Suppressor macrophage treated with lipopolysaccharide for 4 hours (primary cell): ENCODE results near the gene SORCS1.

Source experiments
- DNase-seq: peaks from one replicate; pipeline ENCODE4 v3.0.0-alpha.2; 2020

The SORCS1 gene

GRCh38 chr10:106714734-106715555, 449.6 kb downstream of the SORCS1 start:
- no peak for DNase-seq

GRCh38 chr10:106713846-106714245, 450.7 kb downstream of the SORCS1 start:
- no peak for DNase-seq

GRCh38 chr10:106712988-106713387, 451.5 kb downstream of the SORCS1 start:
- DNase-seq = peak; percentile 13

GRCh38 chr10:106711313-106711906, 453.1 kb downstream of the SORCS1 start:
- peak; percentile 53 for DNase-seq

GRCh38 chr10:106708506-106708905, 456.0 kb downstream of the SORCS1 start:
- no peak for DNase-seq

- no peak for DNase-seq
Measured at GRCh38 chr10:106707657-106708056, 456.8 kb downstream of the SORCS1 start.

GRCh38 chr10:106706127-106706526, 458.4 kb downstream of the SORCS1 start:
- no peak for DNase-seq

GRCh38 chr10:106705681-106706100, 458.8 kb downstream of the SORCS1 start:
- DNase-seq = peak; percentile 57

- no peak for DNase-seq
Measured at GRCh38 chr10:106696239-106696638, 468.3 kb downstream of the SORCS1 start.

GRCh38 chr10:106694696-106695095, 469.8 kb downstream of the SORCS1 start:
- no peak for DNase-seq

GRCh38 chr10:106682175-106682574, 482.3 kb downstream of the SORCS1 start:
- DNase-seq = no peak

GRCh38 chr10:106680061-106680460, 484.4 kb downstream of the SORCS1 start:
- DNase-seq = no peak

- no peak for DNase-seq
Measured at GRCh38 chr10:106679314-106679713, 485.2 kb downstream of the SORCS1 start.

GRCh38 chr10:106672517-106673175, 491.9 kb downstream of the SORCS1 start:
- no peak for DNase-seq

GRCh38 chr10:106661767-106662140, 502.8 kb downstream of the SORCS1 start:
- no peak for DNase-seq

GRCh38 chr10:106661133-106661766, 503.3 kb downstream of the SORCS1 start:
- no peak for DNase-seq

GRCh38 chr10:106660550-106660949, 504.0 kb downstream of the SORCS1 start:
- DNase-seq = no peak

GRCh38 chr10:106655636-106656035, 508.9 kb downstream of the SORCS1 start:
- no peak for DNase-seq

- DNase-seq = no peak
Measured at GRCh38 chr10:106655165-106655564, 509.3 kb downstream of the SORCS1 start.

- DNase-seq = peak; percentile 0
Measured at GRCh38 chr10:106652279-106652678, 512.2 kb downstream of the SORCS1 start.

GRCh38 chr10:106648534-106649481, 515.7 kb downstream of the SORCS1 start:
- no peak for DNase-seq

GRCh38 chr10:106643473-106643872, 521.0 kb downstream of the SORCS1 start:
- DNase-seq = no peak
